Parathyroid adenoma (tissue), 2 donors: ENCODE data around the gene CHIC2.

ENCODE experiments used
- H2AFZ ChIP-seq: fragments of 300-600 bp; sonication (generic); one replicate; pipeline ENCODE4 v1.7.0; 2017; ENCODE audit warnings: antibody characterized with exemption, mild to moderate bottlenecking
- H3K27ac ChIP-seq: fragments of 300-600 bp; sonication (generic); one replicate; pipeline ENCODE4 v1.7.0; 2017
- H3K27me3 ChIP-seq: fragments of 300-600 bp; sonication (generic); one replicate; pipeline ENCODE4 v1.7.0; 2017; ENCODE audit warnings: low read length; ENCODE audit not compliant: control insufficient read depth, insufficient read depth
- H3K36me3 ChIP-seq: fragments of 300-600 bp; sonication (generic); one replicate; pipeline ENCODE4 v1.7.0; 2017; ENCODE audit warnings: low read length; ENCODE audit not compliant: control insufficient read depth, insufficient read depth
- H3K4me1 ChIP-seq: fragments of 300-600 bp; sonication (generic); one replicate; pipeline ENCODE4 v1.7.0; 2017; ENCODE audit warnings: control low read depth
- H3K4me2 ChIP-seq: fragments of 300-600 bp; sonication (generic); one replicate; pipeline ENCODE4 v1.7.0; 2017; ENCODE audit warnings: low read length
- H3K4me3 ChIP-seq: fragments of 300-600 bp; sonication (generic); one replicate; pipeline ENCODE4 v1.7.0; 2017; ENCODE audit warnings: low read depth, low read length
- H3K79me2 ChIP-seq: fragments of 300-600 bp; sonication (generic); one replicate; pipeline ENCODE4 v1.7.0; 2017; ENCODE audit warnings: control low read depth
- H3K9ac ChIP-seq: fragments of 300-600 bp; sonication (generic); one replicate; pipeline ENCODE4 v1.7.0; 2017; ENCODE audit warnings: mild to moderate bottlenecking
- H3K9me3 ChIP-seq: fragments of 300-600 bp; sonication (generic); one replicate; pipeline ENCODE4 v1.7.0; 2017; ENCODE audit warnings: low read length; ENCODE audit not compliant: control insufficient read depth
- CTCF ChIP-seq: fragments of 300-600 bp; sonication (generic); IDR thresholded peaks from one replicate; pipeline ENCODE4 v1.7.0; 2017; ENCODE audit warnings: antibody characterized with exemption, mild to moderate bottlenecking
- donor health status: primary hyperparathyroidism.

CHIC2 gene

GRCh38 chr4:54066088-54066415, 1.6 kb upstream of the CHIC2 start:
- peak overlapping the region; percentile 89 for H2AFZ ChIP-seq
- peaks cover 13% of the 10 kb centered on the region for H3K79me2 ChIP-seq
- no peaks in the 10 kb centered on the region for H3K4me1 ChIP-seq
- H3K27me3 ChIP-seq: no peaks in the 10 kb centered on the region
- no peak overlapping the region for H3K27ac ChIP-seq
- H3K4me3 ChIP-seq: no peak overlapping the region
- no peak overlapping the region for H3K9ac ChIP-seq
- H3K4me2 ChIP-seq: no peak overlapping the region
- H3K9me3 ChIP-seq: no peaks in the 10 kb centered on the region
- no peak for TF ChIP-seq CTCF
- no peaks in the 10 kb centered on the region for H3K36me3 ChIP-seq

GRCh38 chr4:54065282-54066087, 1.1 kb upstream of the CHIC2 start:
- TF ChIP-seq CTCF: no peak
- Histone ChIP-seq H3K27ac (peak overlapping the region; percentile 78), H3K4me3 (peak overlapping the region; percentile 73)

GRCh38 chr4:54063737-54064316, 578 bp downstream of the CHIC2 start:
- H3K79me2 ChIP-seq: peaks cover 13% of the 10 kb centered on the region
- peak overlapping the region; percentile 73 for H3K4me3 ChIP-seq
- peaks cover 4% of the 10 kb centered on the region for H3K4me1 ChIP-seq
- H2AFZ ChIP-seq: peak overlapping the region; percentile 79
- H3K36me3 ChIP-seq: no peaks in the 10 kb centered on the region
- peak overlapping the region; percentile 72 for H3K27ac ChIP-seq
- H3K27me3 ChIP-seq: no peaks in the 10 kb centered on the region
- H3K9me3 ChIP-seq: no peaks in the 10 kb centered on the region
- no peak for TF ChIP-seq CTCF
- peak overlapping the region; percentile 49 for H3K9ac ChIP-seq
- peak overlapping the region; percentile 79 for H3K4me2 ChIP-seq

More at GRCh38 chr4:54065282-54066087, 1.1 kb upstream of the CHIC2 start:
- Histone ChIP-seq H3K27me3 (no peaks in the 10 kb centered on the region), H3K4me2 (peak overlapping the region; percentile 68), H3K9me3 (no peaks in the 10 kb centered on the region), H2AFZ (peak overlapping the region; percentile 89), H3K36me3 (no peaks in the 10 kb centered on the region), H3K79me2 (peaks cover 13% of the 10 kb centered on the region), H3K9ac (no peak overlapping the region), H3K4me1 (peaks cover 4% of the 10 kb centered on the region)

- H3K4me2 ChIP-seq: peak overlapping the region; percentile 79
Observed at GRCh38 chr4:54063229-54063628, 1.2 kb downstream of the CHIC2 start.

More at GRCh38 chr4:54063229-54063628, 1.2 kb downstream of the CHIC2 start:
- Histone ChIP-seq H3K36me3 (no peaks in the 10 kb centered on the region), H3K4me3 (peak overlapping the region; percentile 73), H3K79me2 (peaks cover 13% of the 10 kb centered on the region), H3K9ac (no peak overlapping the region), H3K9me3 (no peaks in the 10 kb centered on the region), H3K27ac (peak overlapping the region; percentile 72), H3K4me1 (peaks cover 4% of the 10 kb centered on the region), H2AFZ (peak overlapping the region; percentile 79), H3K27me3 (no peaks in the 10 kb centered on the region)
- no peak for TF ChIP-seq CTCF
